ENCODE measurements around the gene PLA2G15.

- no peak for TF ChIP-seq CTCF (IDR thresholded peaks at IDR 0.05; ENCODE audit: poor library complexity)
- TF ChIP-seq EZH2 (IDR thresholded peaks at IDR 0.05; ENCODE audit: borderline replicate concordance): no peak
- no peak for TF ChIP-seq EZH2phosphoT487 (IDR thresholded peaks at IDR 0.05; ENCODE audit: low read depth, severe bottlenecking, unreplicated experiment)
These were observed 8.5 kb downstream of the PLA2G15 start for GRCh38 chr16:68253721-68254120.

Measured in hepatocyte (in vitro differentiated cells).